ENCODE data around the gene SLC38A9. TPM values are rescaled to one million over a fixed set of nuclear protein-coding genes. Genes with fewer than 3 reads are reported as not detected.

SLC38A9 gene
- total RNA-seq, 4 donors from 2014 or later, result 26.3 to 53.6 (median 32.0) TPM

DNA sequence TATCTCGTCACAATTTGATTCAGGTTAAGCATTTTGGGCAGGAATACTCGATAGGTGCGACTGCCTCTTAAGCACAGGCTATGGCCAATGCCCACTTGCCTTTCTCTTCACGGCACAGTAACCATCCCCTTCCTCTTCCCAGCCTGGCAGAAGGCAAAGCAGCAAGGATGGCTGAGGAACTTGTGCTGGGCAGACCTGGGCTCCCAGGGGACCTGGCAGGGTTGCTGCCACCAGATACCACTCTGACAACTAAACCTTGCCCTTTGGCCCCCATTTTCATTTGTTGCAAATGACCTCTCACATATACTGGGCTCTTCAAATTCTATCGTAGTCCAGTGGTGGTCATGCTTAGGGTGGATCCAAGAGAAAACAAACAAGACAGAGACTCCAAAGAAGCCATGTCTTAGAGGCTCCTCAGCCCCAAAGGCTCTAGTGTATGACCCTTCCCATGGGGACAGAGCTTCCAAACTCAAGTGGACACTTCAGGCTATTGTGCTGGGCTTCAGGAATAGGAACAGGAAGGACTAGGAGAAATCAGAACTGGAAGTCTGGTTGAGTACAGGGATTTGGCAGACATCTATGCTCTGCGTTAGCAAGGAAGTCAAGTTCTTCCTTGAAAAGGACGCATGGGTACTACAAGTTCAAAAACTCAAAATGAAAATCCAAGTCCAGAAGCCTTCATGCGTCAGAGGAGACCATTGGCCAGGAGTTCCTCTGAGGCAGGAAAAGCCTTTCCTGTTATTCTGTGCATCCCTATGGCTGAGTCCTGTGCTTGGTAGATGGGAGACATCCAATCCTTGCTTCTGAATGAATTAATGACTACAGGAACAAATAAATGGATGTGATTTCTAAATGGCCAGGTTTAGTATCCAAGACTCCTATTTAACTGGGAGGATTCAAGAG is 112.7 kb downstream of the SLC38A9 start:
- no peaks in the 10 kb centered on the region for H3K9me3 ChIP-seq
- TF ChIP-seq POLR2A (IDR thresholded peaks at IDR 0.05), result no peak
- TF ChIP-seq, protein P1, sequence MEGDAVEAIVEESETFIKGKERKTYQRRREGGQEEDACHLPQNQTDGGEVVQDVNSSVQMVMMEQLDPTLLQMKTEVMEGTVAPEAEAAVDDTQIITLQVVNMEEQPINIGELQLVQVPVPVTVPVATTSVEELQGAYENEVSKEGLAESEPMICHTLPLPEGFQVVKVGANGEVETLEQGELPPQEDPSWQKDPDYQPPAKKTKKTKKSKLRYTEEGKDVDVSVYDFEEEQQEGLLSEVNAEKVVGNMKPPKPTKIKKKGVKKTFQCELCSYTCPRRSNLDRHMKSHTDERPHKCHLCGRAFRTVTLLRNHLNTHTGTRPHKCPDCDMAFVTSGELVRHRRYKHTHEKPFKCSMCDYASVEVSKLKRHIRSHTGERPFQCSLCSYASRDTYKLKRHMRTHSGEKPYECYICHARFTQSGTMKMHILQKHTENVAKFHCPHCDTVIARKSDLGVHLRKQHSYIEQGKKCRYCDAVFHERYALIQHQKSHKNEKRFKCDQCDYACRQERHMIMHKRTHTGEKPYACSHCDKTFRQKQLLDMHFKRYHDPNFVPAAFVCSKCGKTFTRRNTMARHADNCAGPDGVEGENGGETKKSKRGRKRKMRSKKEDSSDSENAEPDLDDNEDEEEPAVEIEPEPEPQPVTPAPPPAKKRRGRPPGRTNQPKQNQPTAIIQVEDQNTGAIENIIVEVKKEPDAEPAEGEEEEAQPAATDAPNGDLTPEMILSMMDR (IDR thresholded peaks at IDR 0.05), result no peak
- peak overlapping the region; percentile 57 to 81 (median 66) for H3K27ac ChIP-seq
- no peaks in the 10 kb centered on the region for H3K36me3 ChIP-seq
- H3K27me3 ChIP-seq, result no peaks in the 10 kb centered on the region
- DNase-seq, result no peak
- no peak overlapping the region for H3K4me3 ChIP-seq
- peaks cover 0 to 39% (median 0%) of the 10 kb centered on the region in 4 donors for H3K4me1 ChIP-seq

DNA sequence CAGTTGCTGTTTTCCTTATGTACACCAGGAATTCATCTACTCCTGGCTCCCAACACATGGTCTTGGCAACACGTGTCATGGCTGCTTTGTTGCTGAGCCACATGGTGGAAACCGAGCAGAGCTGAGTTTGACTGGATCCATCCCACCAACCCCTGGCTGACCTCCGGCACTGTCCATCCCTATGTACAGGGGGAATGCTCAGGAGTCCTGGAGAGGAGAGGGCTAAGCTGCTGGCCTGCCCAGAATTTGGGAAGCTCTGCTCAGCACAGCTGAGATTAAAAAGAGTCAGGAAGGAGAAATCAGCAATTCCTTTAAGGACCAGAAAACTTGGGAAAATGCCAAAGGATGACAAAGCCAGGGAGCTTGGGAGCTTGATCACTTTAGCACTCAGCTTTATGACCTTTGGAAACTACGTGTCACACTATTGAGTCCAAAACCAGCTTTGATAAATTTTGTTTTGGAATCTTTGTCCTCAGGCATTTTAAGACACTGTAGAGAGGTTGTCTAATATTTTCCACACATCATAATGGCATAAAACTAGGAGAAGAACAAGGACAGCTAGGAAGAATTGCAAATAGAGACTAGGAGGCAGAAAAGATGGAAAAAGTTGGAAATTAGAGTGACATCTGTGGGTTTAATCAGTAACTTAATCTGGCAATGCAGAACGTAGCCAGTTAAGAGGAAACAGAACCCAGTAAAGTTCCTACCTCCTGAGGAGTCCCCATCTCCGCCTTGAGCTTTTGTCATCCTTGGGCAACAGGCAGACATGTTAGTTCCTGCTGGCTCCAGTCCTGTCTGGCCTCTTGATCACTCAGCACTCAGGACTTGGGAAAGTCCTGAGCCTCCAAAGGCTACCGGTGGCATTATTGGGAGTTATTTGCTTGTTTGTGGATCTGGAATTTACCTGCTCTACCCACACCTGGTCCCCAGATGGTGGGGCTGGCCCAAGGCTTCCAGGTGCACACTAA is 114.8 kb downstream of the SLC38A9 start:
- no peaks in the 10 kb centered on the region for H3K9me3 ChIP-seq
- no peak overlapping the region for H3K4me3 ChIP-seq
- no peaks in the 10 kb centered on the region for H3K27me3 ChIP-seq
- no peaks in the 10 kb centered on the region for H3K36me3 ChIP-seq
- DNase-seq, result no peak
- H3K4me1 ChIP-seq, result peaks cover 0 to 37% (median 0%) of the 10 kb centered on the region in 4 donors
- TF ChIP-seq POLR2A (IDR thresholded peaks at IDR 0.05), result no peak
- TF ChIP-seq, protein P1 (IDR thresholded peaks at IDR 0.05), result no peak
- peak overlapping the region; percentile 46 to 77 (median 66) for H3K27ac ChIP-seq

DNA sequence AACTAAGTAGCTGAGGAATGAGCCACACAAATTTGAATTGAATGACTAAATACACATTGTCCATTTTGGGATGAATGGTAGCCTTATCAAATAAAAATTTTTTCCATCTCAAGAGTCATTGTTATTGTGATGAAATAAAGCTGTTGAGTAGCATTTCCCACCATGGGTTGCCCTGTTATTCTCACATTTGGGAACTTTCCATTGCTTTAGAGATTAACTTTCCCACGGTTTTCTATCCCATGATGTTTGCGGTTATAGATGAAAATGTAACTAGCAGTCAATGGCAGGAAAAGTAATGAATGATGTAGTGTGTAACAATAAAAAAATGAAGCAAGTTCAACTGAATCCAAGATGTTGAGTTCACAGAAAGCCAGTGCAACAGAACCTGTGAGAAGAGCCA is 117.5 kb downstream of the SLC38A9 start:
- Histone ChIP-seq H3K27me3 (no peaks in the 10 kb centered on the region), H3K4me1 (peaks cover 0 to 14% (median 0%) of the 10 kb centered on the region in 4 donors), H3K4me3 (no peak overlapping the region), H3K27ac (no peak overlapping the region), H3K36me3 (no peaks in the 10 kb centered on the region), H3K9me3 (no peaks in the 10 kb centered on the region)
- TF ChIP-seq POLR2A (IDR thresholded peaks at IDR 0.05), result no peak
- TF ChIP-seq, protein P1 (IDR thresholded peaks at IDR 0.05), result no peak
- DNase-seq, result no peak

DNA sequence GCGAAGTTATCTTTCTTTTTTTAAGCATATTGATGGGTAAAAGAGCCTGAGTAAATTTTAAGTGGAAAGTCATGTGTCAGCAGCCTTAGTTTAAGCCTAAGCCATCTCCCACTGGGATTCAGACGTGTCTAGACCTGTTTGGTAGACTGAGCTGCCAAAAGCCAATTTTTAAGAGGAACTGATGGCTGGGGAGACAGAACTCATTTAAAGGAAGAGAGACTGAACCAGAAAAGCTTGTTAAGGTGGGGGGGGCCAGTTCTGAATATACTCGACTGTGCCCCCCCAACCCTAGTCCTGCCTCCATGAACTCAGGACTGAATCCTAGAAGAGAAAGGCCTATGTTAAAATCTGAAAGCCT is 119.0 kb downstream of the SLC38A9 start:
- Histone ChIP-seq H3K9me3 (no peaks in the 10 kb centered on the region), H3K36me3 (no peaks in the 10 kb centered on the region), H3K4me1 (peaks cover 0 to 14% (median 0%) of the 10 kb centered on the region in 4 donors), H3K27me3 (no peaks in the 10 kb centered on the region), H3K27ac (no peak overlapping the region), H3K4me3 (no peak overlapping the region)
- no peak for TF ChIP-seq POLR2A (IDR thresholded peaks at IDR 0.05)
- TF ChIP-seq, protein P1 (IDR thresholded peaks at IDR 0.05), result no peak
- DNase-seq, result no peak

DNA sequence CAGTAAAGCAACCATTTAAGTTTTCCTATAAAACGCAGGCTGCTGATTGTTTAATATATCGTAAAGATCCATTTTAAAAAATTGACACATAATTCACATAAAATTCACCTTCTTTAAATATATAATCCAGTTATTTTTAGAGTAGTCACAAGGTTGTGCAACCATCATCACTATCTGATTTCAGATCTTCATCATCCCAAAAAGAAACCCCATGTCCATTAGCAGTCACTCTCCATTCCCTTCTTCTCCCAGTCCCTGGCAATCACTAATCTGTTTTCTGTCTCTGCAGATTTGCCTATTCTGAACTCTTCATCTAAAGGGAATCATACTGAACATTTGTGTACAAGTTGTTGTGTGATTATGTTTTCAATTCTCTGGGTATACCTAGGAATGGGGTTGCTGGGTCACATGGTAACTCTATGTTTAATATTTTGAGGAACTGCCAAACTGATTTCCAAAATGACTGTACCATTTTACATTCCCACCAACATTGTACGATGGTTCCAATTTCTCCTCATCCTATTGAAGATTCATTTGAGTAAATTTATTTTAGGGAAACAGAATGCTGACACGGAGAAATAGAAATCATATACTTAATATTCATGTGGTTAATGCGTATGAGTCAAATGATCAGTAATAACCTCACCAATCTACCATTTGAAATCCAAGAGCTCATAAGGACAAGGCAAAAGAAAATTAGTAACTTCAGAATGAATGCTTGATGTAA is 119.6 kb downstream of the SLC38A9 start:
- no peaks in the 10 kb centered on the region for H3K27me3 ChIP-seq
- TF ChIP-seq, protein P1 (IDR thresholded peaks at IDR 0.05), result no peak
- no peak for TF ChIP-seq POLR2A (IDR thresholded peaks at IDR 0.05)
- no peak overlapping the region for H3K4me3 ChIP-seq
- no peaks in the 10 kb centered on the region for H3K9me3 ChIP-seq
- no peak for DNase-seq
- H3K27ac ChIP-seq, result no peak overlapping the region
- H3K4me1 ChIP-seq, result peaks cover 0 to 8% (median 0%) of the 10 kb centered on the region in 4 donors
- no peaks in the 10 kb centered on the region for H3K36me3 ChIP-seq
